ENCODE measurements around the gene CCDC57.

CCDC57 gene

DNA sequence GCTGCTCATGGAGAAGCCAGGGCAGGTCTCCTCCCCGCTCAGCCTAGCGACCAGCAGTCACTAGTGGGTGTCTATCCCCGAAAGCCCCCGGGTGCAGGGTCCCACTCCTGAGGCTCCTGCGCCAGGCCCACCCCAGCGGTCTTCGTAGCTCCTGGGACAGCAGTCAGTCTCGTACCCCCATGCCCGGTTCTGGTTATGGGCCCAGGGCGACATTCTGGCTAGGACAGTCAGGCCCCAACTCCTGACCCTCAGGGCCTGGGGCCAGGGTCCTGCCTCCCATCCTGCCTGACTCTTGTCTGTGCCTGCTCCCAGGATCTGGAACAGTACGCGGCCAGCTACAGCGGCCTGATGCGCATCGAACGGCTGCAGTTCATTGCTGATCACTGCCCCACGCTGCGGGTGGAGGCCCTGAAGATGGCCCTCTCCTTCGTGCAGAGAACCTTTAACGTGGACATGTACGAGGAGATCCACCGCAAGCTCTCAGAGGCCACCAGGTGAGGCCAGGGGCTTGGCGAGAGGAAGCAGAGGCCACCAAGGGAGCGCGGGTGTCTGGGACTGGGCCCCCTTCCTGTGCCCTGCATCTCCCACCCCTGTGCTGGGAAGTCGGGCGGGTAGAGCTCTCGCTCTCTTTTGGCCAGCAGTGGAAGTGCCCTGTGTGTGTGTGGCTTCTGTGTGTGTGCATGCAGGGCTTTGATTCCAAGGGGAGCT, 158.9 kb downstream of the CCDC57 start:
- TF ChIP-seq EZH2 (optimal IDR thresholded peaks at IDR 0.05; ENCODE audit: low read depth, low read length) (no peak), EZH2phosphoT487 (IDR thresholded peaks at IDR 0.05; ENCODE audit: low read length) (no peak)
- TF ChIP-seq, protein P1, sequence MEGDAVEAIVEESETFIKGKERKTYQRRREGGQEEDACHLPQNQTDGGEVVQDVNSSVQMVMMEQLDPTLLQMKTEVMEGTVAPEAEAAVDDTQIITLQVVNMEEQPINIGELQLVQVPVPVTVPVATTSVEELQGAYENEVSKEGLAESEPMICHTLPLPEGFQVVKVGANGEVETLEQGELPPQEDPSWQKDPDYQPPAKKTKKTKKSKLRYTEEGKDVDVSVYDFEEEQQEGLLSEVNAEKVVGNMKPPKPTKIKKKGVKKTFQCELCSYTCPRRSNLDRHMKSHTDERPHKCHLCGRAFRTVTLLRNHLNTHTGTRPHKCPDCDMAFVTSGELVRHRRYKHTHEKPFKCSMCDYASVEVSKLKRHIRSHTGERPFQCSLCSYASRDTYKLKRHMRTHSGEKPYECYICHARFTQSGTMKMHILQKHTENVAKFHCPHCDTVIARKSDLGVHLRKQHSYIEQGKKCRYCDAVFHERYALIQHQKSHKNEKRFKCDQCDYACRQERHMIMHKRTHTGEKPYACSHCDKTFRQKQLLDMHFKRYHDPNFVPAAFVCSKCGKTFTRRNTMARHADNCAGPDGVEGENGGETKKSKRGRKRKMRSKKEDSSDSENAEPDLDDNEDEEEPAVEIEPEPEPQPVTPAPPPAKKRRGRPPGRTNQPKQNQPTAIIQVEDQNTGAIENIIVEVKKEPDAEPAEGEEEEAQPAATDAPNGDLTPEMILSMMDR (IDR thresholded peaks at IDR 0.05; ENCODE audit: low read length) = no peak
- no peaks in the 10 kb centered on the region; the same call in 1 of the 2 replicates for H3F3A ChIP-seq (ENCODE audit: insufficient read depth, low read length)
- no peak for DNase-seq
- peak overlapping the region; percentile 98; the same call in 1 of the 2 replicates for H3K4me2 ChIP-seq (ENCODE audit: low read depth, low read length)
- no peak overlapping the region for H3K9ac ChIP-seq (ENCODE audit: low read length)
- no peaks in the 10 kb centered on the region for H3K27me3 ChIP-seq (replicated peaks; ENCODE audit: insufficient read depth, low read length)
- no peaks in the 10 kb centered on the region for H3K9me2 ChIP-seq (replicated peaks; ENCODE audit: insufficient read depth, low read length)
- peaks cover 7% of the 10 kb centered on the region; the same call in 1 of the 2 replicates for H3K4me1 ChIP-seq (ENCODE audit: low read length)
- H3K79me2 ChIP-seq (ENCODE audit: low read length) = peaks cover 24% of the 10 kb centered on the region
- H3K36me3 ChIP-seq (replicated peaks; ENCODE audit: insufficient read depth, low read length) = no peaks in the 10 kb centered on the region
- no peak overlapping the region for H3K4me3 ChIP-seq (ENCODE audit: low read length)
- no peaks in the 10 kb centered on the region for H3K9me3 ChIP-seq (replicated peaks; ENCODE audit: insufficient read depth, low read length)
- no peak overlapping the region for H3K27ac ChIP-seq (ENCODE audit: low read length)
- H2AFZ ChIP-seq (ENCODE audit: low read length) = no peak overlapping the region
- H4K20me1 ChIP-seq (ENCODE audit: insufficient read depth, low read length) = no peaks in the 10 kb centered on the region

DNA sequence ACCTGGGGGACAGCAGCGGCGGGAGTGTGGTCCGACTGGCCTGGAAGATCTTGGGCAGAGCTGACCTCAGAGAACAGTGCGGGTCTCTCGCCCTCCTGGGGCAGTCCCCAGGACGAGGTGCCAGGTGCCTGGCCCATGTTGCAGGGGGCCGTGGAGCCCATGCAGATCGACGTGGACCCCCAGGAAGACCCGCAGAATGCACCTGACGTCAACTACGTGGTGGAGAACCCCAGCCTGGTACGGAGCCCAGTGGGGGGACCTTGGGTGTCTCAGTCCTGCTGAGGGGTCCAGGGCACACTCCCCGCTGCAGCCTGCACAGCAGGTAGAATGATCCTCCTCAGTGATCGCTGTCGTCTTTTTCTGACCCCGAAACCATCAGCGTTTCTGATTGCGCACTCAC, 159.5 kb downstream of the CCDC57 start:
- Histone ChIP-seq H3K36me3 (replicated peaks; ENCODE audit: insufficient read depth, low read length) (no peaks in the 10 kb centered on the region), H3K4me3 (ENCODE audit: low read length) (peak overlapping the region; percentile 83; the same call in 1 of the 2 replicates), H3K4me1 (ENCODE audit: low read length) (peaks cover 7% of the 10 kb centered on the region; the same call in 1 of the 2 replicates), H3K79me2 (ENCODE audit: low read length) (peaks cover 24% of the 10 kb centered on the region), H3K9ac (ENCODE audit: low read length) (no peak overlapping the region), H3F3A (ENCODE audit: insufficient read depth, low read length) (no peaks in the 10 kb centered on the region; the same call in 1 of the 2 replicates), H3K27me3 (replicated peaks; ENCODE audit: insufficient read depth, low read length) (no peaks in the 10 kb centered on the region), H3K9me2 (replicated peaks; ENCODE audit: insufficient read depth, low read length) (no peaks in the 10 kb centered on the region), H4K20me1 (ENCODE audit: insufficient read depth, low read length) (no peaks in the 10 kb centered on the region), H3K9me3 (replicated peaks; ENCODE audit: insufficient read depth, low read length) (no peaks in the 10 kb centered on the region), H2AFZ (ENCODE audit: low read length) (no peak overlapping the region), H3K27ac (ENCODE audit: low read length) (no peak overlapping the region), H3K4me2 (ENCODE audit: low read depth, low read length) (peak overlapping the region; percentile 98)
- TF ChIP-seq EZH2 (optimal IDR thresholded peaks at IDR 0.05; ENCODE audit: low read depth, low read length) (no peak), EZH2phosphoT487 (IDR thresholded peaks at IDR 0.05; ENCODE audit: low read length) (no peak)
- TF ChIP-seq, protein P1 (IDR thresholded peaks at IDR 0.05; ENCODE audit: low read length) = no peak
- DNase-seq = no peak

DNA sequence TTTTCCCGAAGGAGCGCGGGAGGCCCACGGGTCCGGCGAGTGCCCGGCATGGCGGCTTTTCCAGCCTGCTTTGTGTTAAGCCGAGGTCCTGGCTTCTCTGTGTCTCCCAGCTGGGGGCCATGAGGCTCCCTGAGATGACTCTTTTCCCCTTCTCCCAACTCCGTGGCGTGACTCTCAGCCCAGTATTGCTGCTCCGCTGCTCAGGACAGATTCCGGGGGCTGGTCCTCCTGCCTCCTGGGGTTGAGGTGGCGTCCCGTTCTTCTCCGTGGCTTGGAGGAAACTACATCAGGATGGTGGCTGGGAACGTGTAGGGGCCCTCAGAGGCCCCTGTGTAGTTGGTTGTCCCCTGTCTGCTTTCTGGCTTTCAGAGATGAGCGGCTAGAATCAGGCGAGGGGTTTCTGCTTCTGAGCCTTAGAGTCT, 160.0 kb downstream of the CCDC57 start:
- peaks cover 7% of the 10 kb centered on the region; the same call in 1 of the 2 replicates for H3K4me1 ChIP-seq (ENCODE audit: low read length)
- peaks cover 24% of the 10 kb centered on the region for H3K79me2 ChIP-seq (ENCODE audit: low read length)
- H3K27ac ChIP-seq (ENCODE audit: low read length) = no peak overlapping the region

More for the DNA sequence above, 160.0 kb downstream of the CCDC57 start:
- Histone ChIP-seq H3K27me3 (replicated peaks; ENCODE audit: insufficient read depth, low read length) (no peaks in the 10 kb centered on the region), H3K9me3 (replicated peaks; ENCODE audit: insufficient read depth, low read length) (no peaks in the 10 kb centered on the region), H3K36me3 (replicated peaks; ENCODE audit: insufficient read depth, low read length) (no peaks in the 10 kb centered on the region), H3K4me3 (ENCODE audit: low read length) (peak overlapping the region; percentile 83), H3K9me2 (replicated peaks; ENCODE audit: insufficient read depth, low read length) (no peaks in the 10 kb centered on the region), H3F3A (ENCODE audit: insufficient read depth, low read length) (no peaks in the 10 kb centered on the region), H4K20me1 (ENCODE audit: insufficient read depth, low read length) (no peaks in the 10 kb centered on the region), H3K4me2 (ENCODE audit: low read depth, low read length) (peak overlapping the region; percentile 98), H2AFZ (ENCODE audit: low read length) (no peak overlapping the region), H3K9ac (ENCODE audit: low read length) (peak overlapping the region; percentile 77; the same call in 1 of the 2 replicates)
- no peak for DNase-seq
- TF ChIP-seq, protein P1 (IDR thresholded peaks at IDR 0.05; ENCODE audit: low read length) = no peak
- no peak for TF ChIP-seq EZH2phosphoT487 (IDR thresholded peaks at IDR 0.05; ENCODE audit: low read length)

Data from MM.1S (cell line).